Ovary (tissue), 9 donors: Measurements from ENCODE around the gene SRSF3. TPM values are rescaled to one million over a fixed set of nuclear protein-coding genes. Genes with fewer than 3 reads are reported as not detected.

Experiments used
- DNase-seq, 5 donors: peaks; one replicate each; pipeline ENCODE4 v3.0.0-alpha.2; 2019 to 2020
- H3K27ac ChIP-seq, 2 donors: fragments of 200-600 bp; one replicate each; pipeline versions ENCODE4 v1.5.1 to v1.8.0; 2019 to 2022
- H3K27me3 ChIP-seq: fragments of 200-600 bp; one replicate; pipeline ENCODE4 v1.8.0; 2022
- H3K36me3 ChIP-seq: fragments of 200-600 bp; sonication (generic); one replicate; pipeline ENCODE4 v1.5.1; 2019
- H3K4me1 ChIP-seq: one replicate; pipeline ENCODE4 v1.8.1; 2013; ENCODE audit warnings: mild to moderate bottlenecking, moderate library complexity; ENCODE audit not compliant: insufficient read depth
- H3K4me3 ChIP-seq: fragments of 200-600 bp; sonication (generic); one replicate; pipeline ENCODE4 v1.5.1; 2017
- H3K9me3 ChIP-seq, 2 donors: fragments of 200-600 bp in 1 of 2; sonication (generic) in 1 of 2; one replicate each; pipeline versions ENCODE4 v1.5.1 to v1.8.1; 2013 to 2019; ENCODE audit warnings: mild to moderate bottlenecking in 1 of 2, moderate library complexity in 1 of 2
- EP300 ChIP-seq: sonication (generic); formaldehyde crosslinking; IDR thresholded peaks from one replicate; pipeline ENCODE4 v1.6.1; 2017; ENCODE audit warnings: antibody characterized with exemption
- POLR2A ChIP-seq: fragments of 450-650 bp; IDR thresholded peaks from one replicate; pipeline ENCODE4 v1.6.1; 2017; ENCODE audit warnings: antibody characterized with exemption, mild to moderate bottlenecking, moderate library complexity
- WGBS, 3 donors: extraction: QIAGEN DNeasy Blood & Tissue Kit in 1 of 3; methylation state at CpG; one replicate each; pipeline versions ENCODE4 v1.1.5 to v1.1.7; 2013 to 2017; 5-methylcytosine and 5-hydroxymethylcytosine counted together
- intact Hi-C, 4 donors: fragments of 100-400 bp; cut with DNase I; formaldehyde crosslinking; loops; one replicate each; pipeline versions ENCODE4 v1.11.0 to v1.15.1; 2022 to 2023
- polyA plus RNA-seq, 2 donors: library from polyadenylated mRNA; stranded (reverse); fragments of 200-250 nt in 1 of 2; fragments of 350-450 nt in 1 of 2; fragmentation: Illumina TruSeq in 1 of 2; extraction: RNeasy Lipid Tissue Mini Kit (QIAGEN cat#74804) in 1 of 2; gene quantifications; one replicate each; pipeline ENCODE4 v1.2.3, GENCODE V29; 2013 to 2014
- total RNA-seq, 7 donors: library from RNA; depleted of rRNA in 2 of 7; stranded (reverse); fragments of >200 nt in 2 of 7; fragmentation: NEBNext Ultra II Directional in 3 of 7; extraction: Animal tissue kit (Norgen Biotek cat#: 25700) in 3 of 7; gene quantifications; one replicate each; pipeline versions ENCODE4 v1.1.0 to v1.2.4, GENCODE V29; 2016 to 2023
- TF ChIP-seq, protein P1 (sequence below), 3 donors: fragments of 450-650 bp in 2 of 3; fragments of 200-600 bp in 1 of 3; IDR thresholded peaks; one replicate each; pipeline versions ENCODE4 v1.5.1 to v1.8.0; 2016 to 2022; ENCODE audit warnings: antibody characterized with exemption in 3 of 3, mild to moderate bottlenecking in 1 of 3
- donor health status: DM: no; HTN: no; CAD: no; lungs with moderate emphysema.
- donor health status: DM: no; HTN: no; CAD: no.
- donor health status: Bipolar disorder and iron deficiency.
- donor health status: DM: yes; HTN: yes; CAD: no.
- donor health status: DM: no; HTN: no; CAD: no.
- donor health status: DM: yes; HTN: yes; CAD: no.

Gene SRSF3
- total and polyA plus RNA-seq, 9 donors = 146 to 345 (median 279) TPM

DNA sequence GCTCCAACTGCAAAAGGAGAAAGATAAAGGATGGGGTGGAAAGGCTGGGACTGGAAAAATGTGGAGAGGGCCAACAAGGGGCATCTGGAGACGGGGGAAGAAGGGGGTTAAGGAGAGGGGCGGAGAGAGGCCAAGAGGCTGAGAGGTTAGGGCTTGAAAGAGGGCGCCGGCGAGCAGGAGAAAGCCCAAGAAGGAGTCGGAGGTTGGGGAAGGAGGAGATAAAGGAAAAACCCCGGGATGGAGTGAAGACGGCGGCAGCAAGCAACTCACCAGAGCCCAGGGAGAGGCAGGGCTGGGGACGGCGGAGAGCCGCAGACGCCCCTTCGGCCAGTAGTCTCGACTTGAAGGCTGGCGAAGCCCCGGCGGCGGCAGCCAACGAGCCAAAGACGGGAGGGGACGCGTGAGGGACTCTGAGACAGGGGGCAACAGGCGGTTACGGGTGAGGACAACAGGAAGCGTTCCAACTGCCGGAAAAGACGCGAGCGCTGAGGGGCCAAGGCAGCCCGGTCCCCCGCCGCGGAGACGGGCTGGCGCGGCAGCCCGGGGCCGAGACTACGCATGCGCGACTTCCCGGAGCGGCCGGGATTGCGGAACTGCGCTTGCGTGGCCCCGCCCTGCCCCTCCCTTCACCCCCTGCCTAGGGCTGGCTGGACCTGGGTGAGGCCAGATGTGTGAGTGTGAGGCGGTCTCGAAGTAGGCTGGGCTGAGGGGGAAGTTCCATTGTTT lies 47.1 kb upstream of the SRSF3 start, which contains the start of gene STK38:
Gene STK38, minus strand, starts transcription at position 560 of the 726 bp plus-strand sequence. CDS start 7,277 bp downstream, outside the sequence.
- Histone ChIP-seq H3K27me3 (no peaks in the 10 kb centered on the region), H3K9me3 (no peaks in the 10 kb centered on the region), H3K27ac (peak within 1 kb of the TSS; percentile 85 to 90), H3K4me1 (peaks cover 9% of the 10 kb centered on the region), H3K4me3 (peak within 1 kb of the TSS; percentile 93), H3K36me3 (no peaks in the 10 kb centered on the region)
- DNase-seq = peak; percentile 93 to 97 (median 95)
- intact Hi-C loops = loop anchor here in 3 of 4 donors (1.0 to 10.0 kb wide), 4 partner anchors 45 to 105 kb away; partner anchors contain the start of genes KCTD20 (in 2 of the 3), PXT1 (in 2 of the 3) and SRSF3 (in 2 of the 3)
- TF ChIP-seq POLR2A = peak; percentile 98
- TF ChIP-seq, protein P1, sequence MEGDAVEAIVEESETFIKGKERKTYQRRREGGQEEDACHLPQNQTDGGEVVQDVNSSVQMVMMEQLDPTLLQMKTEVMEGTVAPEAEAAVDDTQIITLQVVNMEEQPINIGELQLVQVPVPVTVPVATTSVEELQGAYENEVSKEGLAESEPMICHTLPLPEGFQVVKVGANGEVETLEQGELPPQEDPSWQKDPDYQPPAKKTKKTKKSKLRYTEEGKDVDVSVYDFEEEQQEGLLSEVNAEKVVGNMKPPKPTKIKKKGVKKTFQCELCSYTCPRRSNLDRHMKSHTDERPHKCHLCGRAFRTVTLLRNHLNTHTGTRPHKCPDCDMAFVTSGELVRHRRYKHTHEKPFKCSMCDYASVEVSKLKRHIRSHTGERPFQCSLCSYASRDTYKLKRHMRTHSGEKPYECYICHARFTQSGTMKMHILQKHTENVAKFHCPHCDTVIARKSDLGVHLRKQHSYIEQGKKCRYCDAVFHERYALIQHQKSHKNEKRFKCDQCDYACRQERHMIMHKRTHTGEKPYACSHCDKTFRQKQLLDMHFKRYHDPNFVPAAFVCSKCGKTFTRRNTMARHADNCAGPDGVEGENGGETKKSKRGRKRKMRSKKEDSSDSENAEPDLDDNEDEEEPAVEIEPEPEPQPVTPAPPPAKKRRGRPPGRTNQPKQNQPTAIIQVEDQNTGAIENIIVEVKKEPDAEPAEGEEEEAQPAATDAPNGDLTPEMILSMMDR (IDR thresholded peaks at IDR 0.05) = no peak
- TF ChIP-seq EP300 = peak; percentile 12
- 0 to 1% (median 1%) methylated on average over 44 to 51 of the region's 51 CpGs for WGBS, 3 donors

DNA sequence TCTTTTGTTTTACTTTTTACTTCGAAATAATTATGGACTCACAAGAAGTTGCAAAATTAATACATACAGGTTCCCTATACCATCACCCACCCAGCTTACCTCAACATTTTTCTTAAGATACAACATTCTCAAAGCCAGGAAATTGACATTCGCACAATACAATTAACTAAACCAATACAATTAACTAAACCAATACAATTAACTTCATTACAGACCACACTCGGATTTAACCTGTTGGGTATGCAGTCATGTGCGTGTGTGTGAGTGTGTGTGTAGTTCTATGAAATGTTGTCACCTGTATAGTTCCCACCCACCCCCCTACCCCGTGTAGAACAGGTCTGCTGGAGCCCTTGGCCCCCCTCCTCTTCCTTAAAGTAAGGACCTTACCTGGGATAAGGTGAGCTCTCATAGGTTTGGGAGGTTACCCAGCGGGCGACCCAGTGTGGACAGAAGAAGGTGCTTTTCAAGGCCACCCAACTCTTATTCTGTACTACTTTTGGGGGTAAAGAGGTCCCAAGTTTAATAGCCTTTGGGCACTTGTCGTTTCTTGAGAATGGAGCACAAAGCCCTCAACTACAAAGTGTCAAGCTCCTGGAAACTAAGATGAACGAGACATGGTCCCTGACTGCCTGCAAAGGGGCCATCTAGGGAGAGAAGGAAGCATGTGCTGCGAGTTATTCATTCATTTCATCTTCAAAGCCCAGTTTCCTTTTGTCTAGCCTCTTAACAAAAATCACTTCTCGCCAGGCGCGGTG lies 46.3 kb upstream of the SRSF3 start:
- WGBS, 3 donors = 64 to 67% (median 65%) methylated on average over 13 of the region's 13 CpGs
- peak in 2 of 5 donors; percentile 22 to 29 for DNase-seq

DNA sequence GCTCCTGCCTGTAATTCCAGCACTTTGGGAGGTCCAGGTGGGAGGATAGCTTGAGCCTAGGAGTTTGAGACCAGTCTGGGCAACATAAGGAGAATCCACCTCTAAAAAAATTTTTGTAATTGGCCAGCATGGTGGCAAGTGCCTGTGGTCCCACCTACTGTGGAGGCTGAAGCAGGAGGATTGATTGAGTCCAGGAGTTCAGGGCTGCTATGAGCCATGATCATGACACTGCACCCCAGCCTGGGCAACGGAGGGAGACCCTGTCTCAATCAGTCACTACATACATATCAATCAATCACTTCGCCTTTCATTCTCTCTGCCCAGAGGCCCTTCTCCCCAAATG lies 45.8 kb upstream of the SRSF3 start:
- 83 to 89% (median 89%) methylated on average over 2 of the region's 2 CpGs for WGBS, 3 donors
- no peak overlapping the region for H3K4me3 ChIP-seq

More for the DNA sequence above, 46.3 kb upstream of the SRSF3 start:
- H3K27ac ChIP-seq = peak overlapping the region in 1 of 2 donors; percentile 85
- H3K36me3 ChIP-seq = no peaks in the 10 kb centered on the region
- no peaks in the 10 kb centered on the region for H3K9me3 ChIP-seq
- TF ChIP-seq EP300 (no peak), POLR2A (no peak)
- TF ChIP-seq, protein P1 (IDR thresholded peaks at IDR 0.05) = no peak
- no peaks in the 10 kb centered on the region for H3K27me3 ChIP-seq
- peaks cover 9% of the 10 kb centered on the region for H3K4me1 ChIP-seq
- intact Hi-C loops = loop anchor here in 3 of 4 donors (1.0 to 10.0 kb wide), 4 partner anchors 44 to 106 kb away; partner anchors contain the start of genes KCTD20 (in 2 of the 3), PXT1 (in 2 of the 3) and SRSF3 (in 2 of the 3)
- H3K4me3 ChIP-seq = no peak overlapping the region

More for the DNA sequence above, 45.8 kb upstream of the SRSF3 start:
- H3K9me3 ChIP-seq = no peaks in the 10 kb centered on the region
- TF ChIP-seq, protein P1 (IDR thresholded peaks at IDR 0.05) = no peak
- TF ChIP-seq POLR2A (no peak), EP300 (no peak)
- no peak overlapping the region for H3K27ac ChIP-seq
- H3K36me3 ChIP-seq = no peaks in the 10 kb centered on the region
- intact Hi-C loops = loop anchor here in 3 of 4 donors (5.0 to 10.0 kb wide), 3 partner anchors 44 to 106 kb away; partner anchors contain the start of genes KCTD20 (in 2 of the 3), PXT1 (in 2 of the 3) and SRSF3 (in 2 of the 3)
- H3K4me1 ChIP-seq = peaks cover 9% of the 10 kb centered on the region
- H3K27me3 ChIP-seq = no peaks in the 10 kb centered on the region
- no peak for DNase-seq
